ENCODE measurements around the gene HNRNPL.
"Not testable (repeated sequence)": the region's sequence is repeated elsewhere in the genome, so short reads cannot be mapped to it uniquely, and the experiment has no call there.

The HNRNPL gene

GRCh38 chr19:38796154-38796553, 53.6 kb downstream of the HNRNPL start:
- DNase-seq, result no peak

- no peak for DNase-seq
Observed at GRCh38 chr19:38795549-38795948, 54.2 kb downstream of the HNRNPL start.

- no peak for DNase-seq
Observed at GRCh38 chr19:38793671-38794070, 56.1 kb downstream of the HNRNPL start.

GRCh38 chr19:38793177-38793576, 56.6 kb downstream of the HNRNPL start:
- DNase-seq, result no peak

GRCh38 chr19:38792250-38793111, 57.3 kb downstream of the HNRNPL start:
- DNase-seq, result no peak

- DNase-seq, result not testable (repeated sequence)
Observed at GRCh38 chr19:38791451-38792064, 58.2 kb downstream of the HNRNPL start.

- DNase-seq, result not testable (repeated sequence)
Observed at GRCh38 chr19:38790507-38791403, 59.0 kb downstream of the HNRNPL start.

- DNase-seq, result no peak
Observed at GRCh38 chr19:38788478-38789243, 61.1 kb downstream of the HNRNPL start, which contains the start of gene LGALS7B. Gene LGALS7B, plus strand, starts transcription at chr19:38789200. Its CDS starts 27 bp downstream, at chr19:38789227.

GRCh38 chr19:38786572-38787265, 63.1 kb downstream of the HNRNPL start:
- DNase-seq, result no peak

Measured in activated T-cell treated with anti-CD3 and anti-CD28 coated beads for 4 hours (primary cell).